HCT116 (cell line): Measurements from ENCODE around the gene ZNF605.

ENCODE experiments used
- CTCF ChIP-seq, 3 experiments: fragments of 200-600 bp in 1 of 3; sonication (generic) in 1 of 3; IDR thresholded peaks in 2 of 3; conservative IDR thresholded peaks in 1 of 3; 2 replicates each; pipeline ENCODE4 v1.5.1; 2012 to 2017; ENCODE audit warnings: low read depth in 2 of 3, low read length in 2 of 3, antibody characterized with exemption in 1 of 3, borderline replicate concordance in 1 of 3, control low read depth in 1 of 3, mild to moderate bottlenecking in 1 of 3, mixed read lengths in 1 of 3, mixed run types in 1 of 3, moderate library complexity in 1 of 3; ENCODE audit not compliant: insufficient read depth in 1 of 3
- EZH2 ChIP-seq: fragments of 200-600 bp; sonication (generic); IDR thresholded peaks from 2 replicates; pipeline ENCODE4 v1.6.1; 2017; ENCODE audit warnings: antibody characterized with exemption, mixed run types
- MAX ChIP-seq: IDR thresholded peaks from 2 replicates; pipeline ENCODE4 v1.6.1; 2012
- POLR2A ChIP-seq: IDR thresholded peaks from 2 replicates; pipeline ENCODE4 v1.7.0; 2011; ENCODE audit warnings: borderline replicate concordance; ENCODE audit not compliant: insufficient read depth, insufficient read length; ENCODE audit errors: extremely low read depth
- POLR2AphosphoS5 ChIP-seq: IDR thresholded peaks from 2 replicates; pipeline ENCODE4 v1.6.1; 2011; ENCODE audit warnings: mild to moderate bottlenecking, low read depth, low read length, moderate library complexity
- REST ChIP-seq: IDR thresholded peaks from 2 replicates; pipeline ENCODE4 v1.6.1; 2012; ENCODE audit warnings: low read depth
- SRF ChIP-seq: IDR thresholded peaks from 2 replicates; pipeline ENCODE4 v1.6.1; 2012; ENCODE audit warnings: low read depth
- TCF7L2 ChIP-seq: IDR thresholded peaks from 2 replicates; pipeline ENCODE4 v1.7.0; 2011; ENCODE audit warnings: borderline replicate concordance, inconsistent platforms; ENCODE audit not compliant: insufficient read depth, insufficient read length; ENCODE audit errors: extremely low read depth
- ZBTB33 ChIP-seq: IDR thresholded peaks from 2 replicates; pipeline ENCODE4 v1.6.1; 2011; ENCODE audit warnings: mild to moderate bottlenecking, low read length, moderate library complexity; ENCODE audit not compliant: insufficient replicate concordance; ENCODE audit errors: extremely low read depth

GRCh38 chr12:132899033-132899432, 57.1 kb downstream of the ZNF605 start:
- no peak for TF ChIP-seq CTCF (IDR thresholded peaks at IDR 0.05 in 2 of 3, conservative IDR thresholded peaks at IDR 0.05 in 1 of 3; ENCODE audit: borderline replicate concordance in 1 of 3, insufficient read depth in 1 of 3, low read depth in 2 of 3, low read length in 2 of 3)
- TF ChIP-seq MAX = no peak
- no peak for TF ChIP-seq POLR2A
- no peak for TF ChIP-seq POLR2AphosphoS5
- TF ChIP-seq TCF7L2 = no peak
- TF ChIP-seq REST = no peak
- TF ChIP-seq ZBTB33 = no peak
- TF ChIP-seq EZH2 = no peak
- no peak for TF ChIP-seq SRF
